ENCODE measurements around the gene RAB40C. TPM values are rescaled to one million over a fixed set of nuclear protein-coding genes. Genes with fewer than 3 reads are reported as not detected.

RAB40C gene
- total and polyA plus RNA-seq, 9 of the 15 experiments (the other 6 are each of a cell fraction or from before 2014, with no cell fraction given), result 0.17 to 23.4 (median 8.7) TPM

- TF ChIP-seq, protein P1, sequence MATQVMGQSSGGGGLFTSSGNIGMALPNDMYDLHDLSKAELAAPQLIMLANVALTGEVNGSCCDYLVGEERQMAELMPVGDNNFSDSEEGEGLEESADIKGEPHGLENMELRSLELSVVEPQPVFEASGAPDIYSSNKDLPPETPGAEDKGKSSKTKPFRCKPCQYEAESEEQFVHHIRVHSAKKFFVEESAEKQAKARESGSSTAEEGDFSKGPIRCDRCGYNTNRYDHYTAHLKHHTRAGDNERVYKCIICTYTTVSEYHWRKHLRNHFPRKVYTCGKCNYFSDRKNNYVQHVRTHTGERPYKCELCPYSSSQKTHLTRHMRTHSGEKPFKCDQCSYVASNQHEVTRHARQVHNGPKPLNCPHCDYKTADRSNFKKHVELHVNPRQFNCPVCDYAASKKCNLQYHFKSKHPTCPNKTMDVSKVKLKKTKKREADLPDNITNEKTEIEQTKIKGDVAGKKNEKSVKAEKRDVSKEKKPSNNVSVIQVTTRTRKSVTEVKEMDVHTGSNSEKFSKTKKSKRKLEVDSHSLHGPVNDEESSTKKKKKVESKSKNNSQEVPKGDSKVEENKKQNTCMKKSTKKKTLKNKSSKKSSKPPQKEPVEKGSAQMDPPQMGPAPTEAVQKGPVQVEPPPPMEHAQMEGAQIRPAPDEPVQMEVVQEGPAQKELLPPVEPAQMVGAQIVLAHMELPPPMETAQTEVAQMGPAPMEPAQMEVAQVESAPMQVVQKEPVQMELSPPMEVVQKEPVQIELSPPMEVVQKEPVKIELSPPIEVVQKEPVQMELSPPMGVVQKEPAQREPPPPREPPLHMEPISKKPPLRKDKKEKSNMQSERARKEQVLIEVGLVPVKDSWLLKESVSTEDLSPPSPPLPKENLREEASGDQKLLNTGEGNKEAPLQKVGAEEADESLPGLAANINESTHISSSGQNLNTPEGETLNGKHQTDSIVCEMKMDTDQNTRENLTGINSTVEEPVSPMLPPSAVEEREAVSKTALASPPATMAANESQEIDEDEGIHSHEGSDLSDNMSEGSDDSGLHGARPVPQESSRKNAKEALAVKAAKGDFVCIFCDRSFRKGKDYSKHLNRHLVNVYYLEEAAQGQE (IDR thresholded peaks at IDR 0.05; ENCODE audit: borderline replicate concordance), result no peak
- TF ChIP-seq, protein P1 (CRISPR knock-in tag; IDR thresholded peaks at IDR 0.05; ENCODE audit: low read depth), result no peak
- TF ChIP-seq SMARCA4 (IDR thresholded peaks at IDR 0.05) (peak; percentile 89), LCOR (CRISPR knock-in tag; IDR thresholded peaks at IDR 0.05) (no peak), E2F6 (IDR thresholded peaks at IDR 0.05; ENCODE audit: borderline replicate concordance in 1 of 2, extremely low read depth in 1 of 2, insufficient read depth in 1 of 2, insufficient read length in 1 of 2, low read depth in 1 of 2, low read length in 1 of 2, poor library complexity in 1 of 2, severe bottlenecking in 1 of 2) (no peak), ZBTB2 (IDR thresholded peaks at IDR 0.05) (peak; percentile 54), GTF2A2 (tag; IDR thresholded peaks at IDR 0.05) (no peak), HMG20A (CRISPR knock-in tag; conservative IDR thresholded peaks at IDR 0.05) (no peak), ILK (tag; IDR thresholded peaks at IDR 0.05; ENCODE audit: borderline replicate concordance, low read depth) (no peak), SREBF2 (CRISPR knock-in tag; IDR thresholded peaks at IDR 0.05) (no peak), MCM3 (IDR thresholded peaks at IDR 0.05) (no peak), KAT2B (IDR thresholded peaks at IDR 0.05; ENCODE audit: low read depth, low read length) (no peak), NFIX (CRISPR knock-in tag; IDR thresholded peaks at IDR 0.05; ENCODE audit: low read depth) (no peak)
- TF ChIP-seq, protein P2, sequence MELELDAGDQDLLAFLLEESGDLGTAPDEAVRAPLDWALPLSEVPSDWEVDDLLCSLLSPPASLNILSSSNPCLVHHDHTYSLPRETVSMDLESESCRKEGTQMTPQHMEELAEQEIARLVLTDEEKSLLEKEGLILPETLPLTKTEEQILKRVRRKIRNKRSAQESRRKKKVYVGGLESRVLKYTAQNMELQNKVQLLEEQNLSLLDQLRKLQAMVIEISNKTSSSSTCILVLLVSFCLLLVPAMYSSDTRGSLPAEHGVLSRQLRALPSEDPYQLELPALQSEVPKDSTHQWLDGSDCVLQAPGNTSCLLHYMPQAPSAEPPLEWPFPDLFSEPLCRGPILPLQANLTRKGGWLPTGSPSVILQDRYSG (tag; conservative IDR thresholded peaks at IDR 0.05; ENCODE audit: low read depth), result no peak
- TF ChIP-seq, protein P3, sequence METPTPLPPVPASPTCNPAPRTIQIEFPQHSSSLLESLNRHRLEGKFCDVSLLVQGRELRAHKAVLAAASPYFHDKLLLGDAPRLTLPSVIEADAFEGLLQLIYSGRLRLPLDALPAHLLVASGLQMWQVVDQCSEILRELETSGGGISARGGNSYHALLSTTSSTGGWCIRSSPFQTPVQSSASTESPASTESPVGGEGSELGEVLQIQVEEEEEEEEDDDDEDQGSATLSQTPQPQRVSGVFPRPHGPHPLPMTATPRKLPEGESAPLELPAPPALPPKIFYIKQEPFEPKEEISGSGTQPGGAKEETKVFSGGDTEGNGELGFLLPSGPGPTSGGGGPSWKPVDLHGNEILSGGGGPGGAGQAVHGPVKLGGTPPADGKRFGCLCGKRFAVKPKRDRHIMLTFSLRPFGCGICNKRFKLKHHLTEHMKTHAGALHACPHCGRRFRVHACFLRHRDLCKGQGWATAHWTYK (CRISPR knock-in tag; IDR thresholded peaks at IDR 0.05), result no peak
Measured at GRCh38 chr16:626787-627453, 37.1 kb downstream of the RAB40C start (continued).
